VCaP (cell line): ENCODE data around the gene SMLR1.

Source experiments
- H3K27ac ChIP-seq: fragments of 450-650 bp; 2 replicates; pipeline ENCODE4 v1.5.1; 2017
- TF ChIP-seq, protein P1 (sequence below): fragments of 450-650 bp; conservative IDR thresholded peaks from 2 replicates; pipeline ENCODE4 v1.5.1; 2017; ENCODE audit warnings: mild to moderate bottlenecking, moderate library complexity

SMLR1 gene

DNA sequence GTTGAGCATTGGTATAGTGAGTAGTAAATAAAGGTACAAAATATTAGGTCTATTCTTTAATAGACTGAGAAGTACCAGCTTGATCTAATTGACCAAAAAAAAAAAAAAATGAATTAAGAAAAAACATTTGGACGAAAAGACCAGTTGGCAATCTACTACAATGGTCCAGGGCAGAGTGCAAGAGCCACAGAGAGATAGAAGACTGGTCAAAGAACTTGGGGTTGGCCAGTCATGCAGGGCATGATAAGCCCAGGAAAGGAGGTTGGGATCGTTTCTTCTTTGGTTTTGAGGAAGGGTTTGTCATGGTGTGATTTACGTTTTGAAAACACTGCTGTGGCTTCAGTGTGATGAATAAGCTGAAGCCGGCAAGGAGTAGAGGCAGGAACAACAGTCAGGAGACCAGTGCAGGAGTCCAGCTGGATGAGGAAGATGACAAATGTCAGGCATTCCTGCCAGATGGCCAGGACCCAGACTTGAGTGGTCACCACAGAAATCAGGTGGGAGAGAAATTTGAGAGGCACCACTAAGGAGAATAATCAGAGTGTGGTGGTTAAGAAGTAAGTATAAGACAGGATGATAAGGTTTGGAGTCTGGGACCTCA is 14.0 kb downstream of the SMLR1 start:
- TF ChIP-seq, protein P1, sequence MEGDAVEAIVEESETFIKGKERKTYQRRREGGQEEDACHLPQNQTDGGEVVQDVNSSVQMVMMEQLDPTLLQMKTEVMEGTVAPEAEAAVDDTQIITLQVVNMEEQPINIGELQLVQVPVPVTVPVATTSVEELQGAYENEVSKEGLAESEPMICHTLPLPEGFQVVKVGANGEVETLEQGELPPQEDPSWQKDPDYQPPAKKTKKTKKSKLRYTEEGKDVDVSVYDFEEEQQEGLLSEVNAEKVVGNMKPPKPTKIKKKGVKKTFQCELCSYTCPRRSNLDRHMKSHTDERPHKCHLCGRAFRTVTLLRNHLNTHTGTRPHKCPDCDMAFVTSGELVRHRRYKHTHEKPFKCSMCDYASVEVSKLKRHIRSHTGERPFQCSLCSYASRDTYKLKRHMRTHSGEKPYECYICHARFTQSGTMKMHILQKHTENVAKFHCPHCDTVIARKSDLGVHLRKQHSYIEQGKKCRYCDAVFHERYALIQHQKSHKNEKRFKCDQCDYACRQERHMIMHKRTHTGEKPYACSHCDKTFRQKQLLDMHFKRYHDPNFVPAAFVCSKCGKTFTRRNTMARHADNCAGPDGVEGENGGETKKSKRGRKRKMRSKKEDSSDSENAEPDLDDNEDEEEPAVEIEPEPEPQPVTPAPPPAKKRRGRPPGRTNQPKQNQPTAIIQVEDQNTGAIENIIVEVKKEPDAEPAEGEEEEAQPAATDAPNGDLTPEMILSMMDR: no peak

DNA sequence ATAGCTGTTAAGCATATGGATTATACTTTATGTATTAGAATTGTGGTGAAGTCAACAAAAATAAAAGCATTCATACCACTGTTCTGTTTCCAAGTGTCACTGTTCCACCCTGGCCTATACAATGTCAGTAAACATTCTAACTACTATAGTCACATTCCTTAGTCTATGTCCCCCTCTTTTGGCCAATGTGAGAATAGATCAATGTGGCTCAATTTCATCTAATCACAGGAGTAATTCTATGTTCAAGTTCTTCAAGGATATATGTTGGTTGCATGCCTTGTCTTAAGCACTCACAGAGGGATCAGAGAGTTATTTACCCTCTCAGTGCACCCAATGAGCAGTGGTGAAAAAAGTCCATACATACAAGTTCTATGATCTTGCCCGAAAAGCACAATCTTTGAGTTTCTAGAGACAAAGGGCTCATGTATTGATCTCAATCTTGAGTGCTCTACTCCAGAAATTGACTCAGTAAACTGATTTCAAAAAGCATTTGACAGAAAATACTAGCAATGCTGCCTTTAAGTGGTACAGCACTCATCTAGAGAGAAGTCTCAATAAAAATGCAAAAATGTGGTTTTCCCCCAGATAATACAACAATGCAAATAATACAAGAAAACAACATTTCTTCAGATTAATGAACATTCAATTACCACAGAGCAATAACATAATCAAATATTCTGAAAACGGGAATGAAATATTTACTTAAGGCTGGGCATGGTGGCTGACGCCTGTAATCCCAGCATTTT is 16.5 kb downstream of the SMLR1 start:
- no peak overlapping the region for H3K27ac ChIP-seq
- TF ChIP-seq, protein P1: peak; percentile 75

More for the DNA sequence above, 14.0 kb downstream of the SMLR1 start:
- no peak overlapping the region for H3K27ac ChIP-seq

DNA sequence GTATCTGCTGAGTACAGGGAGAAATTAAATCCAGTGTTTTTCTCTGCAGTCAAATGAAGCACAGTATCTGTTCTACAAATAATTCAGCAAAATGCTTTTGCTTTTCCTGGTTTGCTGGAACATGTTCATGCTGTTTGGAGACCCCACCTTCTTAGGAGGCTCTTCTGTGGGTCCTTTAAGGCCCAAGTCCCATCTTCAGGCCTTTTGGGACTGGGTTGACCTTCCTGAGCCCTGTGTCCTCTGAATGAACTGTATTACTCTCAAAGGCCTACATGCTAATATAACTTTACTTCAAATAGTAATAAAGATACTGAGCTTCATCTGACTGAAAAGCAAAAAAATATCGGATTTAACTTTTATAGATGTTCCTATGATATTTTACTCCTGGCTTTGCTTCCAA is 19.3 kb downstream of the SMLR1 start:
- TF ChIP-seq, protein P1: no peak
- no peak overlapping the region for H3K27ac ChIP-seq

DNA sequence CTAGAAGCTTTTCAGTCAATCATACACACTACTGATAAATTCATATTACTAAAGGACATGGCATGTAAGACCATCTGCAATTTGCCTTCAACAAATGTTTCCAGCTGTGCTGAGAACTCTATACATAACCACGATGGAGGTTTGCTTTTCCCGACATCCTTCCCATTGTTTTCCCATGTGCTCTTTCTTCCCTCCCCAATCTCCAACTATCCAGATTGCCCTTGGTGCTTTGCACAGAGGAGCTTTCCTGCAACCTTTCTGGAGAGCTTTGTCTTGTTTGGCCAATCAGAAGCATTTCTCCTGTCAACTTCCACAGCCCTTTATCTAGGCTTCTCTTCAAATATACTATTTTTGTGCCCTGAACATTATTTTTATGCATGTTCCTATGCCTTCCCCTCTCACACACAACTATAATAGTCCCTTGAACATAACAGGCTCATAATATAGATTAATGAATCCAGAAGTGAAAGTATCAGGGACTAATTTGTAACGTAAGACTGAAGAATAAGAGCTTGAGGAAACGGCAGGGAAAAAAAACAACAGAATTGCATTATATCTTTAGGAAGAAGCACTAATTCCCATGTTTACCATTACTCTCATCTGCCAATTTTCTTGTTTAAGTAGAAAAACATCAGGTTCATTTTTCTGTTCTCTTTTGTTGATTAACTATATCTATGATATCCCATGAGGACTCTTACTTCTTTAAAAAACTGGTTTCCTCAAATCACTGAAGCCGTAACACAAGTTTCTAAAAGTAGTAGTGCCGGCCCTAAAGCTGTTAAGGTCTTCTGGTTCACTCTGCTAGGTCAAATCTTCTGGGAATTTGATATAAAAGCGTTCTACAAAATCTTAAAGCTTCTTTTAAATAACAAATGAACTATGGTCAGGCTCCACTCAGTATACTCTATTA is 20.1 kb downstream of the SMLR1 start:
- no peak overlapping the region for H3K27ac ChIP-seq
- TF ChIP-seq, protein P1: no peak

DNA sequence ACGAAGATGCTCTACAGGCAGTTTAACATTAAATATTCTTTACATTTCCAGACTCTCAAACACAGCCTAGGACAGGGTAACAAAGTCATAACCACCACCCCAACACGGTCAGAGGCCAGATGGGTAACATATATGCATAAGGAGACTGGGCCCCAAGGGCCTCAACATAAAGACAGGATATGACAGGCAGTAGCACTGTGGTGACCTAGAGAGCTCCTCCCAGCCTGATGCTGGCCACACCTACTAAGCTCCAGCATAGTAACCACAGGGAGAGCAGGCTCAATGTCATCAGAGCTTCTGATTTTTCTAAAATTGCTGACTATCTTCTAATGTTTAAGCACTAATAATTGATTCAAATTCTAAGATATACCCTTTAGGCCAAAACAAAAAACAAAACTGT is 21.7 kb downstream of the SMLR1 start:
- no peak overlapping the region for H3K27ac ChIP-seq
- TF ChIP-seq, protein P1: no peak

DNA sequence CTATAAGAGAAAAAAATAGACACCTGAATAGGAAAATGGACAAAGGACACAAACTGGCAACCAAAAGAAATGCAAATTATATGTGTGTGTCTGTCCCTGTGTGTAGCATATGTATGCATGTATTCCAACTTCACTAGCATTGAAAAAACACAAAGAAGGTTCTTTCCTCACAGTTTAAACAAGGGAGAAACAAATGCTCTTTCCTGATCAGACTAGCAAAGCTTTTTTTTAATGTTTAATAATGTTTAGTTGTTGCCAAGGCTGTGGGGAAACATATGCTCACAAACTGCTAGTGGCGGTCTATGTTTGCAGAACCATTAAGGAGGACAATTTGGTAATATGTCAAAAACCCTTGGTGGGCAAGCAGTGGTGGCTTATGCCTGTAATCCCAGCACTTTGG is 22.4 kb downstream of the SMLR1 start:
- TF ChIP-seq, protein P1: no peak
- no peak overlapping the region for H3K27ac ChIP-seq

DNA sequence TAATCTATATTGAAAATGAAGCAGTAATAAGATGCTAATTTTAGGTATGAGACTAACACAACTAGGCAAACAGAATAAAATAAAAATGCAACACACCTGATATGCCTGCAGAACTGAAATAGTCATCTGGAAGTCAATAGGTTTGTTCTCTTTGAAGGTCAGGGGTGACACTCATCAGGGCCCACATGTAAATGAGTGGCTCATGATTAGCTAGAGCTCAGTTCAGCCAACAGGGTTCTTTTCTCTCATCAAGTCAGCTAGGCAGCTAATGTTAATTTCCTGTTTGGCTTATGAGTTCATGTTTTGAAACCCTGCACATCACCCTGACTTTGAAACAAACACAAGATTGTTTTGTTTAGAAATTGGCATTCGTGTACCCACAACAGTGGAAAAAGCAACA is 23.8 kb downstream of the SMLR1 start:
- TF ChIP-seq, protein P1: no peak
- H3K27ac ChIP-seq: no peak overlapping the region
